ENCODE data around the gene MDM4.

Gene MDM4

DNA sequence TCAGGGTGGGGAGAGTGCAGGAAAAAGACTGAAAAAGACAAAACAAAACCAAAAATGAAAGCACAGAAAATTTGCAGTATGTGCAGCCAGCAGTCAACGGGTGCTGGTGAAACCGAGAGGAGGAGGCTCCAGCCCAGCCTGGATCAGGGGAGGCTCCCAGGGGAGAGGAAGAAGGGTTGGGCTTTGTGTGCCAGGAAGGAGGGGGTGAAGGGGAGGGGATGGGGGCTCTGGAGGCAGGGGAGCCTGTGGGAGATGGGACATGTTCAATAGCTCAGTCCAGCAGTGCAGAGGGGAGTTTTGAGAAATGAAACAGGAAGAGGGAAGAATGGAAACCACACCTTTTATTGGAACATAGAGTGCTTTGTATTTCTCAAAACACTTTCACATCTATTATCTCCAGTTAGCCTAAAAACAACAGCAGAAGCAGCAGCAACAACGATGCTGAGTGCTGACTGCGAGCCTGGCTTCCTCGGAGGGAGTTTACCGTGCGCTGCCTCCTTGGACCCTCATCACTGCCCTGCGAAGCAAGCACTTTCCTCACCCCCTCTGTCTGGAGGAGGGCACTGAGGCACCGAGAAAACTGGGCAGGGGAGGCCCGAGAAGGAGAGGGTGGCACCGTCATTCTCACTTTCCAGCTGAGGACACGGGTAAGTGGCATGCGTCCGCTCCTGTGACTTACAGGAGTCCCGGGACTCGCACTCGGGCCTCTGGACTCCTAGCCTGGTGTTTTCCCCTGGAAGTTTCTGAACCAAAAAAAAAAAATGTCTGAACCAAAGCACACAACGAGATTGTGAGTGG, 62.9 kb downstream of the MDM4 start:
- peak; percentile 29 for DNase-seq (ENCODE audit: low read depth)

DNA sequence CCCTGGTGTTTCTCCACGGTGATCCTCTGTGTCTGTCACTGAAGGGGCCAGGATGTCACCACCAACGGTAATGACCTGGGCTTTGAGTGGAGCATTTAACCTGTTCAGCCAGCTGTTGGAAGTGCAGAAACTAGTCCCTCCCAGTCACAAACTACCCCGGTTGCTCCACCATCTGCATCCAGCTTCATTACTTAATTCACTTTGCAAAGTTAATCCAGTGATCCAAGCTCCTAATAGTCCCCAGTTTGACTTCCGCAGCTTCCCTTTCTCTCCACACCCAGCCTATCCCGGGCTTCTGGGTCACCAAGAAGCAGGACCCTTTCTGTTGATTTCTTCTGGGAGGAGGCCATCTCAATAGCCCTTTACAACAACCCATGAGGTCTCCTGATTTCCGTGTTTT, 63.5 kb downstream of the MDM4 start:
- no peak for DNase-seq (ENCODE audit: low read depth)

DNA sequence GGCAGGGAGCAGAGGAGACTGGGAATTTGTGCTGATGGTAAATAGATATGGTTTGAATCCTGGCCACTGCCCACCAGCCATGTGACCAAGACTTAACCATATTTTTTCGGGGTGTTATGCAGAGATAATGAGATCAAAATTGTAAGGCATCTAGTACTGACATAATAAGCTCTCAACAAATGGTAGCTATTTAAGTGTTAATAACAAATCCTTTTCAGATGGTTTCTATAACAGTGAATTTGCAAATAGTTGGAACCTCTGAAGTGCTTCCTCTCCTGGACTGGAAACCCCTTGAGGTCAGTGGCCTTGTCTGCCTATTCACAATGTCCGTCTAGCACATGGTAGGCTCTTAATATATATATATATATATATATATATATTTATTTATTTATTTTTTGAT, 64.7 kb downstream of the MDM4 start:
- DNase-seq (ENCODE audit: low read depth) = no peak

DNA sequence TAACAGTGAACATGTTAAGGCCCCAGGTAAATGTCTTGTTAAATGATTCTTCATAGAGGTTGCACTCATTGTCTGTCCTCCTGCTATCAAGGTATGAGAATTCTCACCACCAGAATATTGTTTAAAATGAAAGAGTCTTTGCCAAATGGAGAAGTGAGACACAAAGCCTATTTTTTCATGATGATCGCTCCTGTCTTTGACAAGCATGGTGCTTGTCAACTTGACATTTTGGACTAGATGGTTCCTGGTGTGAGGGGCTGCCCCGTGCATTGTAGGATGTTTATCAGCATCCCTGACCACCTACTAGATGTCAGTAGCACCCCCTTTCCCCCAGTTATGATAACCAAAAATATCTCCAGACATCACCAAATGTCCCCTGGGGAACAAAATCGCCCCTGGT, 65.6 kb downstream of the MDM4 start:
- DNase-seq (ENCODE audit: low read depth) = no peak

DNA sequence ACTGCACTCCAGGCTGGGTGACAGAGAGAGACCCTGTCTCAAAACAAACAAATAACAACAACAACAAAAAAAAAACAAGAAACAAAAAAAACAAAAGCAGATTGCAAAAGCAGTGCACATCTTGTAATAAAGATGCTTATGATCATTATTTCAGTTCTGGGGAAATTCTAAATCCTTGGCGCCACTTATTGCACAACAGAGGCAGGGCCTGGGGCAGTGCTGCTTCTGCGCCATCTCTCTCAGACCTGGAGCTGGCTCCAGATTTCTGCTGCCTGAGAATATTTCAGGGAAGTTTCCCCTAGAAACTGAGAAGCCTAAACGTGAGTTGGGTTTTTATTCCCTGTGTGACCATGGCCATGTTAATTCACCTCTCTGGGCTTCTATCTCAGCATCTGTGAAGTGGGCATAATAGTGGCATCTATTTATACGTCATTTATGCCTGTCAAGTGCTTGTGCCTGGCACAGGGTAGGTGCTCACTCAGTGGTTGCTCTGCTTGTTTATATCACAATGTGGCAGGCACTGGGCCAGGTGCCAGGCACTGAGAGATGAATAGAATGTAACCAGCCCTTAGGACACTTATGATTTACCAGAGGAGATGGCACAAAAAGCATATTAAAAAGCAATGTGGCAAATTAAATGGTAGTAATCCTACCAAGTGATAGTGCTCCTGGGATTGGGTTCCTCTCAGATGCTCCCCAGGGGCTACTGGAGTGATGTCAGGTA, 67.9 kb downstream of the MDM4 start:
- DNase-seq (ENCODE audit: low read depth) = no peak

DNA sequence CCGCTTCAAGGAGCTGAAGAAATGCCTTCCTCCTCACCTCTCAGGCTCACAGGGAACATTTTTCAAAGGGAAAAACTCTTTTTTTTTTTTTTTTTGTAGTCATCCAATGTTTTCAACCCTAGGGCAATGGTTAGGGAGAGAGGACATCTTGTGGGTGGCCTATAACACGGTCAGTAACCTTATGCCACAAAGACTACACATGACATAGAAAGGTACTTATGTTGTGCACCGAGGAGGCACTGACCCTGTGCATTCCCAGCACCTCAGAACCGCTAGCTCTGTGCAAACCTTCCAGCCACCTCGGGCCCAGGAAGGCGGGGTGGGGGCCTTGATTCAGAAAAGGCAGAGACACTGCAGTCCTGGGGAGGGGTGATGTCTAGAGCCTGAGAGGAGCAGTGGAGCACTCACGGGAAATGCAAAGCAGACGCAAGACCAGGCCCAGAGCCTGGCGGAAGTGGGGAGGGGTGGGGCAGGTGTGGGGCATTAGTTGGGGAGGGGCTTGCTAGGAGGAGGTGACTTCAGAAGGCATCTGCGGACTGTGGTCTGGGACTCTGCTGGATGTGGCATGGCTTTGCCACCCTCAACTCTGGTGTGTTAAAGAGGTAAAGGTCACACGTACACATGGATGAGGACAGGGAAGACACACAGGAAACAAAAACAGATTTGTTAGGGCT, 68.6 kb downstream of the MDM4 start:
- no peak for DNase-seq (ENCODE audit: low read depth)

DNA sequence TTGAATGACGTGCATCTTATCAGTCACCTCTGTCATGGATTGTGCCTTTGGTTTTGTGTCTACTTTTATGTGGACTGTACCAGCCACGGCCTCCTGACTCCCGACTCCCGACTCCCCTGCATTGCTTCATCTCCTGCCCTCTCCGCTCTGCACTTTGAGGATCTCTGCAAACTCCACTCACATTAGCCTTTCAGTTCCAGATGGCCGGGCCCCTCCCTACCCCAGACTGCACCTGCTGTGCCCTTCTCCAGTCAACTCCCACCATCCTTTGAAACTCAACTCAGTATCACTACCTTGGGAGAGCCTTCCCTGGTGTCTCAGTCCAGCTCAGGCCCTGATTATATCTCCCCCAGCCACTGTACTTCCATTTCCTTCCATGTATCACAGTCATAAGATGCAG, 71.4 kb downstream of the MDM4 start:
- DNase-seq (ENCODE audit: low read depth) = no peak

DNA sequence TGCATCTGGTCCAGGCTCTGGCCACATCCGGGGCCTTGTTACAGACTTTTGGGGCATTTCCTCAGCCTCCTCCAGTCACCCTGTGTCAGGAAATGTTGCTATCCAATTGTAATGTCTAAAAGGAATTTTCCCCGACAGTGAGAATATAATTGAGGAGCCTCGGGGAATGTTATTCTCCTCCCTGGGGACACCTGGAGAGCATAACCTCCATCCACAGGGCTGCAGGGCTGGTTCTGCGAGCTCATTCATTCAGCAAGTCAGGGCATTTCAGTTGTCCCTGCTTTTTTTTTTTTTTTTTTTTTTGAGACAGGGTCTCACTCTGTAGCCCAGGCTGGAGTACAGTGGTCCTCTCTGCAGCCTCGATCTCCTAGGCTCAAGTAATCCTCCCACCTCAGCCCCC, 72.6 kb downstream of the MDM4 start:
- DNase-seq (ENCODE audit: low read depth) = no peak

DNA sequence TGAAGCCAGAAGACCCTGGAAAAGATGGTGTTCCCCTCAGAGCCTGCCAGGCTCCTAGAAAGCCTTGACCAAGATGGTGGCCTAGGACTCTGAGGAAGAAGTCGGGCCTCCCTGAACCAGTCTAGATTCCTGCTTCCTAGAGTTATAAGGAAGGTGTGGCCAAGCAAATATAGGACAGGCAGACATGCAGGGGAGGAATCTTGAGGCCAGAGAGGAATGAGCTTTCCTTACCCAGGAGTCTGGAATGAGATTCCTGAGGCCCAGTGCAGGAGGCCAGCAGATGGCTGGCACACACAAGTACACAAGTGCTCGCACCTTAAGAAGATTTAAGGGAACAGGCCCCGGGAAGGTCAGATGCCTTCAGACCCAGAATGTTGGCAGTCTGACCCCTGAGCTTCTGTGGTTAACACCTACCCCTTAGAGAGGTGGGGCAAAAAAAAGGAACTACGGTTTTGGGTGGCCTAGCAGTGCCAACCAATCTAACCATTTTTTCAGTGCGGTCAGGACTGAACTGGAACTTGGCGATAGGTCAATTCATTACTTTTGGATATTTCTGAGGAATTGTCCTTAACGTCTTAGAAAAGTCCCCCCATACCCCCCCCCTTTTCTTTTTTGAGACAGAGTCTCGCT, 73.3 kb downstream of the MDM4 start:
- no peak for DNase-seq (ENCODE audit: low read depth)

DNA sequence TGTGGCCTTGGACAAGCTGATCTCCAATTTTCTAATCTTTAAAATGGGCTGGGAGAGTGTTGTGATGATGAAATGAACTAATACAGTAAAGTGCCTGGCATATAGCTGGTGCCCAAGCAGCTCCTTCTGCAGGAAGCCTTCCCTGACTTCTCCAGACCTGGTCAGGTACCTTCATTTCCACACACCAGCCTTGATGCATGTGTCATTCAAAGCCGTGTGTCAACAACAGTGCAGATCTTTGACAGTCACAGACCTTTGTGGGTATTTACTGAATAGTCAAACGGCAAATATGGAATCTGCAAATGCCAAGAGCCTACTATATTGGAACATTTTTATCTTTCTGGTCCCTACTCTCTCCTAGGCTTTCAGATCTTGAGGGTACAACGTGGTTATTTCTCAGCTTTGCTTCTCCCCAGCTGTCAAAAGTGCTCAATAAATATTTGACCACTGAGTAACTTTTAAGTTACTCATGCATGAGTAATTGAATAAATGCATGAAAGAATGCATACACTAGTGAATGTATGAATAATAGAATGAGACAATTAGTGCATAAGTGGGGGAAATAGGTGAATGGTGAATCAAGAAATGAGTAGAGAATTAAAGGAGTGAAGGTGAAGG, 75.4 kb downstream of the MDM4 start:
- DNase-seq (ENCODE audit: low read depth) = peak; percentile 8

DNA sequence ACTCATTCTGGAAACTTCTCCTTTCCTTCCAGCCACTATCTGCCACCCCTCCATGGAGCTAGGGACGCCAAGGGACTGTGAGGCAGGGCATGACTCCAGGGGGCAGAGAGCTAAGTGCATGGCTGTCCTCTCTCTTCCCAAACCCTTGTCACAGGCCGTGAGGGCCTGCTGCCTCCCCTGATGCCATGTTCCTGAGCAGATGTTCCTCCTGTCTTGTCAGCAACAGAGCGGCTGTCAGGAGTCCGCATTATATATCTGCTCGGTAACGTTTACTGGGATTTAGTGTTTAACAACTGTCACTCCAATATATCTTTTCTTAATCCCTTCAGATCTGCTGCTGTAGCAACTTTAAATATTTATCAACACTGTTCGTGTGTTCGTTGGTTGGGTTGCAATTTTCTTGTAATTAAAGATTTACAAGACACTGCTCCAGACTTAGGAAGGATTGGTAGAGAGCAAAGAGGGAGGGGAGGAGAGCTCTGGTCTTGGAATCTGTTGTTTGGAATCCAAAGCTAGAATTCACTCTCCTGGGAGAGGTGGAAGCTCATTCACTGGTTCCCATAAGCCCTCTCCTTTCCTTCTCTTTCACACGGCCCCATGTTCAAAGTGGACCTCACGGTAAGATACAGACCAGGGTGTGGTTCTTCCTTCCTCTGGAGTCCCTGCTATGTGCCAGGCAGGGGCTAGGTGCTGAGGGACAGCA, 76.2 kb downstream of the MDM4 start:
- no peak for DNase-seq (ENCODE audit: low read depth)

DNA sequence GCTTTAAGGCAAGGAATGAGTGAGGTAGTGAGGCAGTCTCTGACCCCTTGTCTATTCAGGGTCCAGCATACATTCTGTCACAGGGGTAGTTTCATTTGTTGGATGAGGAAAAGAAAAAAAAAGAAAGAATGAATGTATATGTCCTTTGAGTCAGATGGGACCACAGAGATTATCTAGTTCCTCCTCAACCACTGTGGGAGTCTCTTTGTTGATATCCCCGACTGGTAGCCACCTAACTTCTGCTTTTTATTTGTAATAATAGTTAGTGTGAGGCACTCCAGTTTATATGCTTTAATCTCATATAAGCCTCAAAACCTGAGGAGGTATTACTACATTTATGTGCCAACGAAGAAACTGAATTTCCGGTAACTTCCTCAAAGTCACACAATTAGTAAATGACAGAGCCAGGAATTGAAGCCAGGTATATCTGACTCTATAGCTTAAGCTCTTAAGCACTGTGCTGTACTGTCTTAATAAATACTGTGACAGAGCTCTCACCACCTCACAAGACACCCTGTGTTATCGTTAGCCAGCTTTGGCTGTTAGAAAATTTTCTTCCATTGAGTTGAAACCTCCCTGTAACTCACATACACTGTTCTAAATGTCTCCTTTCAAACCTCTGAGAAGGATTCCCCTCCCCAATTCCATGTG, 82.2 kb downstream of the MDM4 start:
- DNase-seq (ENCODE audit: low read depth) = no peak

DNA sequence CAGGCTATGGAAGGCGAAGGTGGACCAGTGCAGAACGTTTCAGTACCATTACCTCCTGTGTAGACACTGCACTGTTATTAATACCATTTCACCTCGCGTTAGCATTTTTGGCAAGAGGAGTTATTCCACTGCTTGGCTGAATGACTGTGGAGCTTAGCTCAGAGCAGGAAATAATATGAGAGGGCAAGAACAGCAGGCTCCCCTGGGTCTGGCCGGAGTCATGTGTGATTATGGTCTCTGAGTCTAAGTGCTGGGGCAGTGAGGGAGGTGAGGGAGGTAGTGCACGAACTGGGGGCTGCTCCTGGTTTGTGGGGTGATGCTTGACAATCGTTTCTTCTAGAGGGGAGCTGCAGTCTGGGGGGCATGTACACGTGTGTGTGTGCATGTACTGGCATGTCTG, 82.9 kb downstream of the MDM4 start:
- DNase-seq (ENCODE audit: low read depth) = no peak

DNA sequence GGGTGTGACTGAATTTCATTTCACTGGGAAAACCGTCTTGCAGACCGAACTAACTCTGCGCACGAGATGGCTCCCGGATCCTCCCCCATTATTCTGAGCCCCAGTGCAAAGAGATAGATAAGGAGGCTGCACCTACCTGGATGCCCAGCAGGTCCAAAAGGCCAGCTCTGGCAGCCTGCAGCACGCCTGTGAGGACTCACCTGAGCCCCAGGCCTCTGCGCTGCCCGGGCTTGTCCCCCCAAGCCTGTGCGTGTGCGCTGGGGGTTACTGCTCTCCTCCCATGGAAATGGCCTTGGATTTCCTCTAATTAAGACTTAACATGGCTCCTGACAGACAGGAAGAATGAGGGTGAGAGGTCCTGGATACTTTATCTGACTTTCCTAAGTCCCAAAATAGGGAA, 83.4 kb downstream of the MDM4 start:
- DNase-seq (ENCODE audit: low read depth) = no peak

DNA sequence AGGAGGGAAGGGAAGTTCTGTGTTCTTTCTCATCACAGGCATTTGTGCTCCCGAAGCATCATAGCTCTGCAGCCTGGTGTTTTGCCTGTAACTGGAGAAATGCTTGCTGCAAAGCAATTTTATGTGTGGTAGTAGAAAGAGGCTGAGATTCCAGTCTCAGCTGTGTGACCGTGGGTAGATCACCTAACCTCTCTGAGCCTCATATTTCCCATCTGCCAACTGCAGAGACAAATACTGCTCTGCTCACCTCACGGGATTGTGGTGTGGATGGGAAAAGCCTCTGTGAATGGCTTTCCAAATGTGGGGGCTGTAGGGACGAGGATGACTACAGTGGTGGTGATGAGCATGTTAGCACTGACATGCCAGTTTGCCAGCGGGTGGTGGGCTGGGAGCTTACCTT, 84.0 kb downstream of the MDM4 start:
- DNase-seq (ENCODE audit: low read depth) = no peak

DNA sequence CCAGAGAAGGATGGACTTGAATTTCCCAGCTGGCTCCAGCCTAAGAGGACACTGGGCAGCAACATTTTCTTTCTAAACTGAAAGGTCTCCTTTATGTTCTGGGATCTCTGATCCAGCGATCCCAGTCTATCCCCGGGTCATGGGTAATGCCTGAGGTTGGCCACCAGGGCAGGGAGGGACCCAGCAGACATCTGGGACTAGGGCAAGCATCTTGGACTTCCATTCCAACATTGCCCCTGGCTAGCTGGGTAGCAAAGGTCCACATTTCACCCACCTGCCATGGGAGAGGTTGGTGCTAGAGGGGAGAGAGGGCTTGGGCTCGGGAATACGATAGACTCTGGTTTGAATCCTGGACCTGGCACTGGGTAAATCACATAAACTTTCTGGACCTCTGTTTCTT, 84.8 kb downstream of the MDM4 start:
- no peak for DNase-seq (ENCODE audit: low read depth)

DNA sequence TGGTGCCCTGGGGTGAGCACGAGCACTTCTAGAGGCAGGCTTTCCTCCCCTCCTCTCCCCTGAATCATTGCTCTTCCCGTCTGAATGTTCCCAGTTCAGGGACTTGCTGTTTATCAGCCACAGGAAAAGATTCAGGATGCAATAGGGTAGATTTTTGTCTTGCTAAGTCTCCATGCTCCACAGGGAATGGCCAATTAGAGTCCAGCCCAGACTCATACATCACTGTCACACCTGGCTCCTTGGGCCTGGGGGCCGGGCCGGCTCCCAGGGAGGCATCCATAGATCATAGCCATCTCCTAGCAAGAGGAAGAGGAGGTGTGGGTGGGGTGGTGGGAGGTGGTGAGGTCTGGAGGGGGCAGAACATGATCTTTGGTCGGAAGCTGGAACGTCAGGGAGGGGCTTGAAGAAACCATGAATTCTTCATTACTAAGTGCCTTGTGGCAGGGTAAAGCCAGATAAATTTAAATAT, 85.9 kb downstream of the MDM4 start:
- DNase-seq (ENCODE audit: low read depth) = no peak

DNA sequence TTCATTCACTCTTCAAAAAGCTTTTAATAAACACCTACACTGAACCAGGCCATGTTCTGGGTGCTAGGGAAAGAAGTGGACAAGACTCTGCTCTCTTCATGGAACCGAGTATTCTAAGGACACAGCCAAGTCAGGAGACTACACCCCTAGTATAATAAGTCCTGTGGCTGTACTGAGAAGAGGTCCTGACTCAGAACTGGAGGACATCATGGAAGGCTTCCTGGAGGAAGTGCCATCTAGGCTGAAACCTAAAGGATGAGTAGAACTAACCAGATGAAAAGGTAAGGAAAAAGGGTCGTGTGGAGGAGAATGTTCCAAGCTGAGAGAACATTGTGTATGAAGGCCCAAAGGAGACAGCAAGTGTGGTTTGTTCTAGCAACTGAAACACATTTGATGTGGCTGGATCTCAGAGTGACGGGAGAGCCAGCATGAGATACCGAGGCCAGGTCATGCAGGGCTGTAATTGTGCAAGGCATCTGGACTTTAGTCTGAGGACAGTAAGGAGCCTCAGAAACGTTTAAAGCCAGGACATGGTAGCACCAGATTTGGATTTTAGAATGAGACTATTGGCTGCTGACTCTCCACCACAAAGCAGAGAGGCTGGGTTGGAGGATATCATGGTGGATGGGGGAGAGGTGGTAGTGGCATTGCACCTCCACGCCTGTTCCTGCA, 86.8 kb downstream of the MDM4 start:
- DNase-seq (ENCODE audit: low read depth) = no peak

DNA sequence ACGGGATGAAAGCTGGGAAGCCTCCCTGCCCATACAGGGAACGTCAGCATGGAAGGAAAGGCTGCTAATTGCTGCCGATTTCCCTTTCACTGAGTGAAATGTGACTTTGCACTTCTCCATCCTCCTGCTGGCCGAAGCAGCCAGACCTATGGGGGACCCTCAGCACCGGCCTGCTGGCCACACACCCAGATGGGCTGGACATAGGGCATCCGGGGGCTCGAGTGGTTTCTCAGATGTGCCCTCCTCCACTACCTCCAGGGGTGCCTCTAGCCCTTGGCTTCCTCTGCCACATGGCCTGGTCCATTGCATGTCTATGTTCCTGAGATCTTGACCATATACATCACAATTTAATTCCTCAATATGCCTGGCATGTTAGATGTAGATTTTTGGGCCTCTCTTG, 89.6 kb downstream of the MDM4 start:
- no peak for DNase-seq (ENCODE audit: low read depth)
